ENCODE measurements around the gene ANO10. TPM values are rescaled to one million over a fixed set of nuclear protein-coding genes. Genes with fewer than 3 reads are reported as not detected.

ANO10 gene
- total and polyA plus RNA-seq, 10 donors, result 2.6 to 21.7 (median 16.6) TPM

GRCh38 chr3:43640681-43641080 is 18.9 kb upstream of the ANO10 start:
- Histone ChIP-seq H3K27me3 (replicated peaks in 1 of 7) (peaks cover 0 to 9% (median 0%) of the 10 kb centered on the region in 7 donors), H3K36me3 (no peaks in the 10 kb centered on the region), H3K4me1 (peaks cover 0 to 30% (median 0%) of the 10 kb centered on the region in 6 donors), H3K27ac (peak overlapping the region in 5 of 8 donors; percentile 9 to 82 (median 52)), H3K4me3 (no peak overlapping the region), H3K9me3 (no peaks in the 10 kb centered on the region)
- no peak for DNase-seq
- WGBS, 5 donors, result 86 to 93% (median 87%) methylated on average over 3 of the region's 3 CpGs
- TF ChIP-seq CTCF (IDR thresholded peaks at IDR 0.05 in 8 of 11, conservative IDR thresholded peaks at IDR 0.05 in 3 of 11), result no peak
- TF ChIP-seq POLR2A (IDR thresholded peaks at IDR 0.05), result no peak
- no peak for TF ChIP-seq POLR2AphosphoS5 (IDR thresholded peaks at IDR 0.05)
- intact Hi-C loops (cut with DNase I; ENCODE audit: low total_unique reads), result no loop called here

- intact Hi-C loops (cut with DNase I; ENCODE audit: low total_unique reads), result no loop called here
- WGBS, 5 donors, result 30 to 43% (median 34%) methylated on average over 9 of the region's 9 CpGs
- peak; percentile 78 for DNase-seq
- Histone ChIP-seq H3K36me3 (no peaks in the 10 kb centered on the region), H3K4me1 (peaks cover 0 to 28% (median 0%) of the 10 kb centered on the region in 6 donors), H3K27me3 (replicated peaks in 1 of 7) (peaks cover 0 to 9% (median 0%) of the 10 kb centered on the region in 7 donors), H3K9me3 (no peaks in the 10 kb centered on the region), H3K4me3 (no peak overlapping the region), H3K27ac (peak overlapping the region in 4 of 8 donors; percentile 2 to 82 (median 7))
- TF ChIP-seq POLR2A (IDR thresholded peaks at IDR 0.05) (no peak), CTCF (IDR thresholded peaks at IDR 0.05 in 8 of 11, conservative IDR thresholded peaks at IDR 0.05 in 3 of 11) (peak in 1 of 11 experiments; percentile 22)
Observed at GRCh38 chr3:43638594-43639447, 17.0 kb upstream of the ANO10 start.

- peaks cover 0 to 28% (median 0%) of the 10 kb centered on the region in 6 donors for H3K4me1 ChIP-seq
Observed at GRCh38 chr3:43637702-43638101, 15.9 kb upstream of the ANO10 start.

GRCh38 chr3:43632986-43633385 is 11.2 kb upstream of the ANO10 start:
- intact Hi-C loops (cut with DNase I; ENCODE audit: low total_unique reads), result no loop called here
- Histone ChIP-seq H3K27ac (no peak overlapping the region), H3K4me3 (no peak overlapping the region), H3K9me3 (peaks cover 0 to 7% (median 0%) of the 10 kb centered on the region in 8 donors), H3K27me3 (replicated peaks in 1 of 7) (no peaks in the 10 kb centered on the region), H3K4me1 (no peaks in the 10 kb centered on the region), H3K36me3 (no peaks in the 10 kb centered on the region)
- no peak for TF ChIP-seq CTCF (IDR thresholded peaks at IDR 0.05 in 8 of 11, conservative IDR thresholded peaks at IDR 0.05 in 3 of 11)
- no peak for TF ChIP-seq POLR2A (IDR thresholded peaks at IDR 0.05)
- DNase-seq, result no peak
- 75 to 85% (median 79%) methylated on average over 7 of the region's 7 CpGs for WGBS, 5 donors

More at GRCh38 chr3:43637702-43638101, 15.9 kb upstream of the ANO10 start:
- H3K27ac ChIP-seq, result no peak overlapping the region
- no peak overlapping the region for H3K4me3 ChIP-seq
- peaks cover 0 to 9% (median 0%) of the 10 kb centered on the region in 7 donors for H3K27me3 ChIP-seq (replicated peaks in 1 of 7)
- 75 to 91% (median 88%) methylated on average over 3 of the region's 3 CpGs for WGBS, 5 donors
- H3K36me3 ChIP-seq, result no peaks in the 10 kb centered on the region
- TF ChIP-seq POLR2A (IDR thresholded peaks at IDR 0.05), result no peak
- TF ChIP-seq POLR2AphosphoS5 (IDR thresholded peaks at IDR 0.05), result no peak
- H3K9me3 ChIP-seq, result no peaks in the 10 kb centered on the region
- DNase-seq, result no peak
- intact Hi-C loops (cut with DNase I; ENCODE audit: low total_unique reads), result no loop called here

All from spleen (tissue), 11 donors.